Mesodermal cell (in vitro differentiated cells): ENCODE measurements around the gene STX17.

ENCODE experiments used
- H3K27ac ChIP-seq: 2 replicates; pipeline ENCODE4 v1.7.0; 2013; ENCODE audit warnings: mild to moderate bottlenecking, low read depth, low read length, moderate library complexity; ENCODE audit not compliant: severe bottlenecking
- H3K36me3 ChIP-seq: 2 replicates; pipeline ENCODE4 v1.7.1; 2013; ENCODE audit warnings: mild to moderate bottlenecking, low read length, moderate library complexity; ENCODE audit not compliant: control insufficient read depth, insufficient read depth
- H3K4me1 ChIP-seq: one replicate; pipeline ENCODE4 v1.7.1; 2013; ENCODE audit warnings: mild to moderate bottlenecking, low read length; ENCODE audit not compliant: insufficient read depth, control insufficient read depth, poor library complexity, severe bottlenecking
- H3K4me3 ChIP-seq: 2 replicates; pipeline ENCODE4 v1.7.0; 2013; ENCODE audit warnings: low read length, control low read depth, mild to moderate bottlenecking; ENCODE audit not compliant: insufficient read depth, poor library complexity, severe bottlenecking; ENCODE audit errors: extremely low read depth
- H3K9me3 ChIP-seq: 2 replicates; pipeline ENCODE4 v1.7.1; 2013; ENCODE audit warnings: mild to moderate bottlenecking, low read length, moderate library complexity; ENCODE audit not compliant: control insufficient read depth
- WGBS, 2 experiments: methylation state at CpG; one replicate each; pipeline ENCODE4 v1.1.5; 2013; ENCODE audit warnings: missing lambda C conversion rate in 2 of 2; ENCODE audit not compliant: insufficient coverage in 2 of 2; 5-methylcytosine and 5-hydroxymethylcytosine counted together

The STX17 gene

GRCh38 chr9:99936947-99937587, 30.6 kb downstream of the STX17 start:
- Histone ChIP-seq H3K4me3 (no peak overlapping the region), H3K27ac (no peak overlapping the region), H3K9me3 (no peaks in the 10 kb centered on the region), H3K4me1 (no peaks in the 10 kb centered on the region), H3K36me3 (no peaks in the 10 kb centered on the region)
- 100% methylated on average over 1 of the region's 4 CpGs; no CpG with 5 or more reads in 1 of the 2 experiments for WGBS, 2 experiments

GRCh38 chr9:99947395-99947794, 40.9 kb downstream of the STX17 start:
- 67 to 80% methylated on average over 1 of the region's 3 CpGs for WGBS, 2 experiments
- H3K9me3 ChIP-seq = no peaks in the 10 kb centered on the region
- no peak overlapping the region for H3K4me3 ChIP-seq
- H3K27ac ChIP-seq = no peak overlapping the region
- no peaks in the 10 kb centered on the region for H3K4me1 ChIP-seq
- H3K36me3 ChIP-seq = peaks cover 6% of the 10 kb centered on the region

GRCh38 chr9:99948482-99948881, 42.0 kb downstream of the STX17 start:
- no peak overlapping the region for H3K27ac ChIP-seq

GRCh38 chr9:99948896-99949295, 42.4 kb downstream of the STX17 start:
- H3K4me1 ChIP-seq = no peaks in the 10 kb centered on the region
- no peak overlapping the region for H3K4me3 ChIP-seq
- H3K27ac ChIP-seq = no peak overlapping the region
- no peaks in the 10 kb centered on the region for H3K9me3 ChIP-seq
- peaks cover 6% of the 10 kb centered on the region for H3K36me3 ChIP-seq

More at GRCh38 chr9:99948482-99948881, 42.0 kb downstream of the STX17 start:
- H3K4me1 ChIP-seq = no peaks in the 10 kb centered on the region
- no peak overlapping the region for H3K4me3 ChIP-seq
- no CpG with 5 or more reads among the region's 2 CpGs for WGBS, 2 experiments
- H3K36me3 ChIP-seq = peaks cover 6% of the 10 kb centered on the region
- no peaks in the 10 kb centered on the region for H3K9me3 ChIP-seq

- Histone ChIP-seq H3K4me1 (no peaks in the 10 kb centered on the region), H3K36me3 (peaks cover 6% of the 10 kb centered on the region), H3K4me3 (no peak overlapping the region), H3K9me3 (no peaks in the 10 kb centered on the region), H3K27ac (no peak overlapping the region)
- WGBS, 2 experiments = 80% methylated on average over 1 of the region's 3 CpGs; no CpG with 5 or more reads in 1 of the 2 experiments
Observed at GRCh38 chr9:99953861-99954507, 47.5 kb downstream of the STX17 start.

GRCh38 chr9:99954819-99955218, 48.4 kb downstream of the STX17 start:
- no peaks in the 10 kb centered on the region for H3K9me3 ChIP-seq
- H3K4me3 ChIP-seq = no peak overlapping the region
- H3K36me3 ChIP-seq = peaks cover 6% of the 10 kb centered on the region
- no peaks in the 10 kb centered on the region for H3K4me1 ChIP-seq
- no peak overlapping the region for H3K27ac ChIP-seq
- WGBS, 2 experiments = 88 to 100% methylated on average over 1 of the region's 1 CpG

GRCh38 chr9:99955606-99956005, 49.2 kb downstream of the STX17 start:
- Histone ChIP-seq H3K36me3 (peaks cover 6% of the 10 kb centered on the region), H3K27ac (no peak overlapping the region), H3K4me1 (no peaks in the 10 kb centered on the region), H3K9me3 (no peaks in the 10 kb centered on the region), H3K4me3 (no peak overlapping the region)
- WGBS, 2 experiments = 100% methylated on average over 2 to 3 of the region's 4 CpGs

- WGBS, 2 experiments = no CpG with 5 or more reads among the region's 1 CpG
- H3K27ac ChIP-seq = no peak overlapping the region
- no peak overlapping the region for H3K4me3 ChIP-seq
Observed at GRCh38 chr9:99962680-99963261, 56.3 kb downstream of the STX17 start.

GRCh38 chr9:99964336-99964735, 57.9 kb downstream of the STX17 start:
- no peaks in the 10 kb centered on the region for H3K36me3 ChIP-seq
- H3K4me1 ChIP-seq = peaks cover 4% of the 10 kb centered on the region
- no peak overlapping the region for H3K4me3 ChIP-seq
- WGBS, 2 experiments = no CpG with 5 or more reads among the region's 1 CpG
- no peak overlapping the region for H3K27ac ChIP-seq
- no peaks in the 10 kb centered on the region for H3K9me3 ChIP-seq

More at GRCh38 chr9:99962680-99963261, 56.3 kb downstream of the STX17 start:
- Histone ChIP-seq H3K36me3 (no peaks in the 10 kb centered on the region), H3K4me1 (peaks cover 4% of the 10 kb centered on the region), H3K9me3 (no peaks in the 10 kb centered on the region)

GRCh38 chr9:99966001-99966400, 59.5 kb downstream of the STX17 start:
- H3K4me3 ChIP-seq = no peak overlapping the region
- no peaks in the 10 kb centered on the region for H3K9me3 ChIP-seq
- 92% methylated on average over 2 of the region's 2 CpGs for WGBS, 2 experiments
- H3K36me3 ChIP-seq = no peaks in the 10 kb centered on the region
- H3K4me1 ChIP-seq = peaks cover 4% of the 10 kb centered on the region
- no peak overlapping the region for H3K27ac ChIP-seq

GRCh38 chr9:99966716-99967115, 60.3 kb downstream of the STX17 start:
- H3K4me3 ChIP-seq = no peak overlapping the region
- H3K27ac ChIP-seq = no peak overlapping the region
- 14 to 27% methylated on average over 2 of the region's 2 CpGs for WGBS, 2 experiments

More at GRCh38 chr9:99966716-99967115, 60.3 kb downstream of the STX17 start:
- H3K4me1 ChIP-seq = peaks cover 4% of the 10 kb centered on the region
- H3K9me3 ChIP-seq = no peaks in the 10 kb centered on the region
- H3K36me3 ChIP-seq = no peaks in the 10 kb centered on the region
